ENCODE data around the gene PALLD.

DNA sequence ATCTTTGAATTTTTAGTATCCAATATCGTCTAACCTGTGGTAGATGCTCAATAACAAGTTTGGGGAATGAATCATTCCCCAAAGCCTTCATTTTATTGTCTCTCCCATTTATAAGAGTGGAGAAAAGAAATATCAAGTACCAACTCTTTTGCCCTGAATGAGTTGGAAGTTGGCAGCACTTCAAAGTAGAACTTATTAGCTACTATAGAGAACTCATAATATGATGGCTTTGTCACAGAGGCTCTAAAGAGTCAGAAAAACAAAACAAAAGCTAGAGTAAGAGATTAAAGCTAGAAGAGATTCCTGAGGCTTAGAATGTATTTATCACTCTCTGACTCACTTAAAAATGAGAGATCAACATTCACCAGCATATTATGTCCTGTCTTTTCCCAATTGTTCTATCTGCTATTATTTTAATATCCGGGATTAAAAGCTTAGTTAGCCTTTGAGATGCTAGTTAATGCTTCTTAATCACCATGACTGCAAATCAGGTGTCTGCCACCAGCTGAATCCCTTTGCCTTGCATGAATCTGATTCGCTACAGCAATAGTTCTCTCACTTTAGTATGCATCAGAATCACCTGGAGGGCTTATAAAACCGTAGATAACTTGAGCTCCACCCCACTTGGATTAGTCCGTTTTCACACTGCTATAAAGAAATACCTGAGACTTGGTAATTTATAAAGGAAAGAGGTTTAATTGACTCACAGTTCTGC, 77.9 kb downstream of the PALLD start:
- TF ChIP-seq, protein P1, sequence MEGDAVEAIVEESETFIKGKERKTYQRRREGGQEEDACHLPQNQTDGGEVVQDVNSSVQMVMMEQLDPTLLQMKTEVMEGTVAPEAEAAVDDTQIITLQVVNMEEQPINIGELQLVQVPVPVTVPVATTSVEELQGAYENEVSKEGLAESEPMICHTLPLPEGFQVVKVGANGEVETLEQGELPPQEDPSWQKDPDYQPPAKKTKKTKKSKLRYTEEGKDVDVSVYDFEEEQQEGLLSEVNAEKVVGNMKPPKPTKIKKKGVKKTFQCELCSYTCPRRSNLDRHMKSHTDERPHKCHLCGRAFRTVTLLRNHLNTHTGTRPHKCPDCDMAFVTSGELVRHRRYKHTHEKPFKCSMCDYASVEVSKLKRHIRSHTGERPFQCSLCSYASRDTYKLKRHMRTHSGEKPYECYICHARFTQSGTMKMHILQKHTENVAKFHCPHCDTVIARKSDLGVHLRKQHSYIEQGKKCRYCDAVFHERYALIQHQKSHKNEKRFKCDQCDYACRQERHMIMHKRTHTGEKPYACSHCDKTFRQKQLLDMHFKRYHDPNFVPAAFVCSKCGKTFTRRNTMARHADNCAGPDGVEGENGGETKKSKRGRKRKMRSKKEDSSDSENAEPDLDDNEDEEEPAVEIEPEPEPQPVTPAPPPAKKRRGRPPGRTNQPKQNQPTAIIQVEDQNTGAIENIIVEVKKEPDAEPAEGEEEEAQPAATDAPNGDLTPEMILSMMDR (IDR thresholded peaks at IDR 0.05) = no peak
- TF ChIP-seq EP300 (IDR thresholded peaks at IDR 0.05) = no peak
- TF ChIP-seq POLR2AphosphoS5 (IDR thresholded peaks at IDR 0.05) = no peak
- TF ChIP-seq POLR2A (IDR thresholded peaks at IDR 0.05) = no peak

All from sigmoid colon (tissue), 4 donors.